SU-DHL-6 (cell line): ENCODE measurements around the gene LATS2.

Experiments
- CTCF ChIP-seq: fragments of 200-600 bp; sonication (generic); IDR thresholded peaks from one replicate; pipeline ENCODE4 v1.5.1; 2017; ENCODE audit warnings: antibody characterized with exemption, mild to moderate bottlenecking, low read length, moderate library complexity; ENCODE audit not compliant: insufficient read depth, poor library complexity, severe bottlenecking
- EZH2phosphoT487 ChIP-seq: fragments of 200-600 bp; sonication (generic), shearing (Covaris generic); conservative IDR thresholded peaks from 2 replicates; pipeline ENCODE4 v1.6.1; 2018; ENCODE audit warnings: mild to moderate bottlenecking, antibody characterized with exemption, low read length, moderate library complexity, mixed read lengths

- TF ChIP-seq CTCF (no peak), EZH2phosphoT487 (no peak)
Observed at GRCh38 chr13:21074546-21074945, 13.2 kb upstream of the LATS2 start.
